Calu3 (cell line): ENCODE results near the gene SLC30A7. TPM values are rescaled to one million over a fixed set of nuclear protein-coding genes. Genes with fewer than 3 reads are reported as not detected.
"Not testable (repeated sequence)": the region's sequence is repeated elsewhere in the genome, so short reads cannot be mapped to it uniquely, and the experiment has no call there.

Experiments
- BruUV-seq: library from RNA; stranded (reverse); fragments of 400-500 nt; replicated peaks from 2 replicates; lab custom pipeline; 2021; lab: Mats Ljungman, UMichigan
- CTCF ChIA-PET: fragments of 300-600 bp; sonication (Branson Sonifier 250); formaldehyde crosslinking; loops from one replicate; lab custom pipeline; 2022; ENCODE audit warnings: antibody characterized with exemption; lab: Charles Lee
- DNase-seq: peaks from one replicate; pipeline ENCODE4 v3.0.0; 2022
- H3K27ac Mint-ChIP-seq: one replicate; pipeline ENCODE4 v1.8.0; 2022; ENCODE audit warnings: mixed read lengths; ENCODE audit not compliant: unreplicated experiment
- H3K27me3 Mint-ChIP-seq: one replicate; pipeline ENCODE4 v1.8.0; 2022; ENCODE audit warnings: mixed read lengths; ENCODE audit not compliant: unreplicated experiment
- H3K36me3 Mint-ChIP-seq: one replicate; pipeline ENCODE4 v1.8.0; 2022; ENCODE audit warnings: mild to moderate bottlenecking, moderate library complexity, mixed read lengths; ENCODE audit not compliant: insufficient read depth, unreplicated experiment
- H3K4me1 Mint-ChIP-seq: one replicate; pipeline ENCODE4 v1.8.0; 2022; ENCODE audit warnings: mild to moderate bottlenecking, low read depth, mixed read lengths; ENCODE audit not compliant: unreplicated experiment
- H3K4me3 Mint-ChIP-seq: one replicate; pipeline ENCODE4 v1.8.0; 2022; ENCODE audit warnings: mild to moderate bottlenecking, low read depth, moderate library complexity, mixed read lengths; ENCODE audit not compliant: unreplicated experiment
- H3K9me3 Mint-ChIP-seq: one replicate; pipeline ENCODE4 v1.8.0; 2022; ENCODE audit warnings: low read depth, mixed read lengths; ENCODE audit not compliant: unreplicated experiment
- intact Hi-C: fragments of 100-400 bp; cut with micrococcal nuclease; formaldehyde crosslinking; loops from one replicate; pipeline ENCODE4 v1.10.0; 2022; ENCODE audit not compliant: unreplicated experiment
- total RNA-seq: library from RNA; stranded (reverse); gene quantifications from 2 replicates; pipeline ENCODE4 v1.2.3, GENCODE V29; 2022
- TF ChIP-seq, protein P1 (sequence below): fragments of 200-600 bp; IDR thresholded peaks from one replicate; pipeline ENCODE4 v1.8.0; 2022; ENCODE audit warnings: antibody characterized with exemption; ENCODE audit not compliant: unreplicated experiment

Gene SLC30A7
- total RNA-seq, 1 experiment from 2014 or later, result 38.2 TPM

DNA sequence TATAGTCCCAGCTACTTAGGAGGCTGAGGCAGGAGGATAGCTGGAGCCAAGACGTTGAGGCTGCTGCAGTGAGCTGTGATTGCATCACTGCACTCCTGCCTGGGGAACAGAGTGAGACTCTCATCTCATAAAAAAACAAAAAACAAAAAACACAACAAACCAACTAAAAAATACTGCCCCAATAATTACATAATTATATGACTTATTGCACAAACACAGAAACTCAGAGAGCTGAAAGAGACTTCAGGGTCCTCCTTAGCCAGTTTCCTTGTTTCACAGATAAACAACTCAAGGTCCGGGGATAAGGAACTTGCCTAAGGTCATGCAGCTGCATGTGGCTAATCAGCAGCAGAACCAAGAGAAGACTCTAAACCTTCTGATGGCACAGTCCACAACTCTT, 13.2 kb upstream of the SLC30A7 start:
- Mint-ChIP-seq H3K27ac (no peak overlapping the region), H3K36me3 (no peaks in the 10 kb centered on the region), H3K9me3 (no peaks in the 10 kb centered on the region), H3K4me1 (peaks cover 10% of the 10 kb centered on the region), H3K27me3 (no peaks in the 10 kb centered on the region), H3K4me3 (no peak overlapping the region)
- no peak for DNase-seq
- intact Hi-C loops, result no loop called here
- no TSS peak for BruUV-seq
- CTCF ChIA-PET, result no interaction called here
- TF ChIP-seq, protein P1, sequence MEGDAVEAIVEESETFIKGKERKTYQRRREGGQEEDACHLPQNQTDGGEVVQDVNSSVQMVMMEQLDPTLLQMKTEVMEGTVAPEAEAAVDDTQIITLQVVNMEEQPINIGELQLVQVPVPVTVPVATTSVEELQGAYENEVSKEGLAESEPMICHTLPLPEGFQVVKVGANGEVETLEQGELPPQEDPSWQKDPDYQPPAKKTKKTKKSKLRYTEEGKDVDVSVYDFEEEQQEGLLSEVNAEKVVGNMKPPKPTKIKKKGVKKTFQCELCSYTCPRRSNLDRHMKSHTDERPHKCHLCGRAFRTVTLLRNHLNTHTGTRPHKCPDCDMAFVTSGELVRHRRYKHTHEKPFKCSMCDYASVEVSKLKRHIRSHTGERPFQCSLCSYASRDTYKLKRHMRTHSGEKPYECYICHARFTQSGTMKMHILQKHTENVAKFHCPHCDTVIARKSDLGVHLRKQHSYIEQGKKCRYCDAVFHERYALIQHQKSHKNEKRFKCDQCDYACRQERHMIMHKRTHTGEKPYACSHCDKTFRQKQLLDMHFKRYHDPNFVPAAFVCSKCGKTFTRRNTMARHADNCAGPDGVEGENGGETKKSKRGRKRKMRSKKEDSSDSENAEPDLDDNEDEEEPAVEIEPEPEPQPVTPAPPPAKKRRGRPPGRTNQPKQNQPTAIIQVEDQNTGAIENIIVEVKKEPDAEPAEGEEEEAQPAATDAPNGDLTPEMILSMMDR, result no peak

DNA sequence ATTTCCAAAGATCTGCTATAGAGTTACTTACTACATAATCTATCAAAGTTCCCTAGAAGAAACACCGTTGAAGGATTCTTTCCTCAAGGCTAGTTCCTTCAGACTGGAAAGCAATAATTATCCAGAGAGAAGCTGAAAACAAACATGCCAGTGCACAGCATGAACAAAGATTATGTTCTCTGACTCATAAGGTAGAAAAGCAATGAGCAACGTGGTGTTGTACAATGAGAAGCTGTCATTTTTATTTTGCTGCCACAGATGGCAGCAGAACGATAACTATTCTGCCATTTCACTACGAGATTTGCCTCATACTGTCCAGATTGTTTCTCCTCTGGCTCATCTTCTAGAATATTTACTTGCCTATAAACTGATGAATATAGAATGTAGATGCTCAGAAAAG, 11.9 kb upstream of the SLC30A7 start:
- no TSS peak for BruUV-seq

DNA sequence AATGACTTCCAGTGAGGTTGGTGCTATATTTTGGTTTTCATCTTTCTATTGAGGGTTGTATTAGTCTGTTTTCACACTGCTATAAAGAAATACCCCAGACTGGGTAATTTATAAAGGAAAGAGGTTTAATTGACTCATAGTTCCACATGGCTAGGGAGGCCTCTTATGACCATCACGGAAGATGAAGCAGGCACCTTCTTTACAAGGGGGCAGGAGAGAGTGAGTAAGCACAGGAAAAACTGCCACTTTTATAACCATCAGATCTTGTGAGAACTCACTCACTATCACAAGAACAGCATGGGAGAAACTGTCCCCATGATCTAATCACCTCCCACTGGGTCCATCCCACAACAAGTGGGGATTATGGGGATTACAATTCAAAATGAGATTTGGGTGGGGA, 6.9 kb upstream of the SLC30A7 start:
- H3K27ac Mint-ChIP-seq, H3K27me3 Mint-ChIP-seq, H3K4me1 Mint-ChIP-seq, DNase-seq, CTCF ChIA-PET, H3K36me3 Mint-ChIP-seq, intact Hi-C loops, BruUV-seq, H3K4me3 Mint-ChIP-seq, H3K9me3 Mint-ChIP-seq: not testable (repeated sequence)

More for the DNA sequence above, 11.9 kb upstream of the SLC30A7 start:
- Mint-ChIP-seq H3K4me1 (peaks cover 10% of the 10 kb centered on the region), H3K27ac (no peak overlapping the region), H3K9me3 (peaks cover 2% of the 10 kb centered on the region), H3K27me3 (no peaks in the 10 kb centered on the region), H3K4me3 (no peak overlapping the region), H3K36me3 (no peaks in the 10 kb centered on the region)
- CTCF ChIA-PET, result interaction anchor here (0.6 to 1.3 kb wide), 2 partner anchors 11 to 601 kb away, joined by 4 read pairs; partner anchors contain the start of gene EXTL2
- DNase-seq, result peak; percentile 2
- intact Hi-C loops, result no loop called here
- TF ChIP-seq, protein P1, result no peak

DNA sequence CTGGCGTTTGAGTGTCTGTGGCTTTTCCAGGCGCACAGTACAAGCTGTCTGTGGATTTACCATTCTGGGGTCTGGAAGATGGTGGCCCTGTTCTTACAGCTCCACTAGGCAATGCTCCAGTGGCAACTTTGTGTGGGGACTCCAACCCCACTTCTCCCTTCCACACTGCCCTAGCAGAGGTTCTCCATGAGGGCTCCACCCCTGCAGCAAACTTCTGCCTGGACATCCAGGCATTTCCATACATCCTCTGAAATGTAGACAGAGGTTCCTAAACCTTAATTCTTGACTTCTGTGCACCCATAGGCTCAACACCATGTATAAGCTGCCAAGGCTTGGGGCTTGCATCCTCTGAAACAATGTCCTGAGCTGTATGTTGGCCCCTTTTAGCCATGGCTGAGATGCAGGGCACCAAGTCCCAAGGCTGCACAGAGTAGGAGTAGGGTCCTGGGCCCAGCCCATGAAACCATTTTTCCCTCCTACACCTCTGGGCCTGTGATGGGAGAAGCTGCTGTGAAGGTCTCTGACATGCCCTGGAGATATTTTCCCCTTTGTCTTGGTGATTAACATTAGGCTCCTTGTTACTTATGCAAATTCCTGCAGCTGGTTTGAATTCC, 5.9 kb upstream of the SLC30A7 start:
- DNase-seq, BruUV-seq, H3K27ac Mint-ChIP-seq, intact Hi-C loops, H3K9me3 Mint-ChIP-seq, H3K4me1 Mint-ChIP-seq, CTCF ChIA-PET, H3K27me3 Mint-ChIP-seq, H3K4me3 Mint-ChIP-seq: not testable (repeated sequence)
- peaks cover 12% of the 10 kb centered on the region for H3K36me3 Mint-ChIP-seq

DNA sequence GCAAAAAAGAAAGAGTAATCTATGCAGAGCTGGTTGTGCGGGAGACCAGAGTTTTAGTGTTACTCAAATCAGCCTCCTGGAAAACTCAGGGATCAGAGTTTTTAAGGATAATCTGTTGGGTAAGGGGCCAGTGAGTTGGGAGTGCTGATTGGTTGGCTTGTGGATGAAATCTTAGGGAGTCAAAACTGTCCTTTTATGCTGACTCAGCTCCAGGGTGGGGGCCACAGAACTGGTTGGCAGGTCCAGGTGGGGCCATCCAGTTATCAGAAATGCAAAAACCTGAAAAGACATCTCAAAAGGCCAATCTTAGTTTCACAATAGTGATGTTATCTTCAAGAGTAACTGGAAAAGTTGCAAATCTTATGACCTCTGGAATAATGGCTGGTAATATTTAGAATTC, 4.5 kb upstream of the SLC30A7 start:
- CTCF ChIA-PET, result no interaction called here
- intact Hi-C loops, result no loop called here
- TF ChIP-seq, protein P1, result no peak
- no peak for DNase-seq
- Mint-ChIP-seq H3K27ac (no peak overlapping the region), H3K4me3 (no peak overlapping the region), H3K27me3 (no peaks in the 10 kb centered on the region), H3K36me3 (peaks cover 26% of the 10 kb centered on the region), H3K4me1 (no peaks in the 10 kb centered on the region), H3K9me3 (peaks cover 5% of the 10 kb centered on the region)
- no TSS peak for BruUV-seq
